HG02678 (cell line): ENCODE measurements around the gene PLCH1.

ENCODE experiments used
- ATAC-seq: cut with Tn5 transposase; IDR thresholded peaks from one replicate; pipeline ENCODE4 v1.9.1; 2021; ENCODE audit warnings: mild to moderate bottlenecking, moderate library complexity; ENCODE audit not compliant: unreplicated experiment

Gene PLCH1

DNA sequence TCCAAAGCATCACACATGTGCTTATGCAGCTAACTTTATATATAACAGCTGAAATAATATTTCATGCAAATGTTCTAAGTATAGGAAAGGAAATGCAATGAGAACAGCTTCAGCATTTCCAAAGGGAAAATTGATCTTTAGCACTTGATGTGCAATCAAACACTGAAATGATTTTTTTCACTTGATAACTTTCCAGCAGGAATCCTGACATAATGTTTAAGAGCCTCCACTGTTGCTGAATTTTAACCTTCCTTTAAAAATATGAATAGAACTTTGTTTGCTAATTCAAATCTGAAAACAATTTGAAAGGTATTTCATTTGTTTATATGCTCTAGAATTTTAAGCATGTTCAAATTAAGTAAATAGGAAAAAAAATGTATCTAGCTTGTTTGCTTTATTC lies 354.5 kb downstream of the PLCH1 start:
- ATAC-seq = no peak

DNA sequence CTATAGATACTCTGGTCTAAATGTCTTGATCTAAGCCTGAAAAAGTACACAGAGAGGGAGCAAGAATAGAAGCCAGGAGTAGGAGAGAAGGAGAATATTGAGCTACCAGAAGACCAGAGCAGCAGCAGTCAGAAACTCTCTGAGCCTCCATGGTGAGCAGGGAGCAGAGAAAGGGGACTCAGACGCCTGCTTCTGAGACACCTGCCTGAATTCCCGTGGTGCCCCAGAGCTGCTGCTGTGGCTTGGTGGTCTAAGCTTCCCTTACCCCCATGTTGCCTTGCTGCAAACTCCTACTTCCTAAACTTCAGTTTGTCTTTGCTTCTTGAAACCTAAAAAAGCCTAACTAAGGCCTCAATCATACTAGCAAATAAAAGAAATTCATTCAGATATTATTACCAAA lies 356.5 kb downstream of the PLCH1 start:
- no peak for ATAC-seq

DNA sequence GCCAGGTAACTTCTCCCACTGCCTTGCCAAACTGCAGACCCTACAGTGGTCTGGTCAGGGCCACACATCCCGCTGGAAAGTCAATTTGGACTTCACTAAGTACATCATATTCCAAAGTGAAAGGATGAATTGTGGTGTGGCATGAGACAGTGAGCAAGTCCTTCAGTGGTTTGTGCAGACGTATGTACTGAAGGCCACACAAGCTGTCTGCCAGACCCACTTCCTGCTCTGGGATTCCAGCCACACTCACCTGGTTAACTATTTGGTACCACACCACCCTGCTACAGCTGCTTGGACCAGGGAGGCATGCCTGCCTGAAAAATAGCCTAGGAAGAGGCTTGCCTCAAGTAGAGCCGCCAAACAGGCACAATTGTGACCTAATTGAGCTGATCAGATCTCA lies 357.3 kb downstream of the PLCH1 start:
- ATAC-seq = no peak

DNA sequence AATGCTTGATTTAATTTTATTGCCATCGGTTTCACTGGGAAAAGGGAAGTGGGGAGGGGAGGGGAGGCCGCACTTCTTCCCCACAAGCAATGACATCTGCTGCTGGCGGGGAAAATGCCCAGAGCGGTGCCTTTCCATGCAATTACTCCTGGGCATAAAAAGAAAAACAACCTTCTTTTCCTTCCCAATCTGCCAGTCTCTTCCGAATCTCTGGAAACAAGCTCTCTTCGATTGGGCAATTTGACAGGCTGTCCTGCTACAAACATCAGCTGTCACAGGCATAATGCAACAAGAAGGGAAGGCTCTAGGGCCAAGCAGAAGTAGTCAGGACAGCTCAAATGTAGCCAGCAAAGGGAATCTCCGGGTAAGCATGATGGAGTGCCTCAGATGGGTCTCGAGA lies 358.0 kb downstream of the PLCH1 start:
- no peak for ATAC-seq

DNA sequence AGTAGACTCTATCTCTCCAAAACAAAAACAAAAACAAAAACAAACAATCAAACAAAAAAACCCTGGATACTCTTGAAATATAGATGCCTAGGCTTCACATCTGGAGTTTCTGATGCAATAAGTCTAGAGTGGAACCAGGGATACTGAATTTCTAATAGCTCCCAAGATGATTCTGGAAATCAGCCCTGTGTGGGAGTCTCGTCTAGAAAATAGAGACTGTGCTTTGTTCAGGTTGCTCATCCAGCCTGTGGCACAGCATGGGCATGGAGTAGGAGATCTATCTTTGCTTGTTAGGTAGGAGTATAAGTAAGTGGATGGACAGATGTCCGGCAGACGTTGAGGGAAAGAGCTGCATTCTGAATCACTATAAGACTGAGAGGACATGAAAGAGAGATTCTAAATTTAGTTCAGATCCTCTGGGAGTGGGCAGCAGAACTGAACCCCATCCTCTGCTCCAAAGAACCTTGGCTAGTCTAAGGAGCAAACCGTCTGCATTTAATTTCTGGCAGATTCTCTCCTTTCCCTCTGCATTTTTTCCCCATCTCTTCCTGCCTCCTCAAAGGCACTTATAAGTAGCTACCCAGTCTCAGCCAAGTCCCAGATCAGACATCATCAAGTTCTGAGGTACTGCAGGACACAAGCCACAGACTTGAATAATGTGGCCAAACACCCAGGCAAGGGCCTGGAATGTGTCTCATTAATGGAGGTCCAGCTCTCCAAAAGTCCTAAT lies 358.8 kb downstream of the PLCH1 start:
- no peak for ATAC-seq

DNA sequence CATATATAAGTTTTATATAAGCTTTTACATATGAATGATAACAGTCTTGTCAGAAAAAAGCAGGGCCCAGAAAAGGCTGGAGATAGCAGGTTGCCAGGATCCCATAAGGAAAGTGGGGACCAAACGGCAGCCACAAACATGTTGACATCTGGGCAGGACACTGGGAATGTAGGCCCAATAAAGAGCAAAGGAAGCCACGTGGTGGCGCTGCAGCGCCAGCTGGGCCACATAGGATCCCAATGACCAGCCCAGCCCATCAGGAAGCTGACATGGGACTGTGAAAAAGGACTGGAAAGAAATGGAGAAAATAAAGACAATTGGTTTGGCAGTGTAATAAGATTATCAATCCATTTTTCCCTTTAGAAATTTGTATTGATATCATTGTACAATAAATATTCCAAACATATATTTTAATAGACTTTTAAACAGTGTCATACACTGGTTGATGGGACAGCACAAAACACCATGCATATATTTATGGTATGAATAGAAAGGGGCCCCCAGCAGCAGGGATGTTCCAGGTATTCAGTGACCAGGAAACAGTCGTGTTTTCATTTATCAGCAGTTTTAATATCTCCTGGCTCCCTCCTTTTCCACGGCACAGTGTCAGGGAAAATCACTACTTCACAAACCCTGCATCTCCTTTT lies 362.4 kb downstream of the PLCH1 start:
- peak; percentile 72 for ATAC-seq

DNA sequence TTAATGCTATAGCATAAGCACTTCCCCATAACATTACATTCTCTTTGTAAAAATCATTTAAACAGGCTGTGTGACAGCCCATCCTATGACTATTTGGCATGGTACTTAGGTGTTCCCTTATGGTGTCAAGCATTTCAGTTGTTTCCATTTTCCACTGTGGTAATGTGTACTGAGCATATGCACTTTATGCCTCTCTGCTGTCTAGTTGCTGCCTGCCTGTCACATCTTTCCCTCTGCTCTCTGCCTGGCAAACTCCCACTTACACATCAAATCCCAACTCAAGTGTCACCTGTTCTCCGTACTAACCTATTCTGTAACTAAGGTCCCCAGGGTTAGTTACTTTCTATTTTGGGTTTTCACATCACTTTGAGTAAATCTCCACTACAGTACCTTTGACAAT lies 367.0 kb downstream of the PLCH1 start:
- no peak for ATAC-seq

DNA sequence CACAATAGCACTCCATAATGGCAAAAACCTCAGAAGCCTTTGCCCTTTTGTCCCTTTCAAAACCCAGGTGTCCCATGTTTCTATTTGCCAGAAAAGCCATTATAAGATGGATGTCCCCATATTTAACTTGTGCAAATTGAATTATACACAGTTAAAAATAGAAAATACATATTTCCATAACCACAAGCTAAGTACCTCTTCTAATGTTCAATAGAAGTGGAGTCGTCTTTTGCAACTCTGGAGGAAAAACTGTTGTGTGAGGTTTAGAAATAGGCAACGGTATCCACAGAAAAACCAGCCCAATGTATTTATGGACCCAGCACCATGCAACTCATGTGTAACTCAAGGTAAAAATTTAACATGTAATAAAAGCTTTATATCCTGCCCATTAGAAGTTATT lies 367.8 kb downstream of the PLCH1 start:
- no peak for ATAC-seq

DNA sequence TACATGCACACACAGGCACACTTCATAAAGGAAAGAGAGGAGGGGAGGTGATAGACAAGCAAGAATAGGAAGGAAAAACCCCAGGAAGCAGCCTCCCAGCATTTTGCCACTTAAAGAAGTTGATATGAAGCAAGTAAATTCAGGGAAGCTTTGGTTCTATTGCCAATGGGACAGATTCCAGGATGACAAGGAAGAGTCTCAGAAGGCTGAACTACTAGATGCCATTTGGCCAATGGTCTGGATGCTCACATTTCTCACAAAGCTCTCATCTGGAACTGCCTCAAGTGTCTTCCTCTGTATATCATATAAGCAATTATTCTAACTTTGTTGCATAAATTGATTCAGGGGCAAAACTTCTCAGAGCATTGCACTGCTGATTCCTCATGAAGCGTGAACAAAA lies 372.6 kb downstream of the PLCH1 start:
- ATAC-seq = no peak

DNA sequence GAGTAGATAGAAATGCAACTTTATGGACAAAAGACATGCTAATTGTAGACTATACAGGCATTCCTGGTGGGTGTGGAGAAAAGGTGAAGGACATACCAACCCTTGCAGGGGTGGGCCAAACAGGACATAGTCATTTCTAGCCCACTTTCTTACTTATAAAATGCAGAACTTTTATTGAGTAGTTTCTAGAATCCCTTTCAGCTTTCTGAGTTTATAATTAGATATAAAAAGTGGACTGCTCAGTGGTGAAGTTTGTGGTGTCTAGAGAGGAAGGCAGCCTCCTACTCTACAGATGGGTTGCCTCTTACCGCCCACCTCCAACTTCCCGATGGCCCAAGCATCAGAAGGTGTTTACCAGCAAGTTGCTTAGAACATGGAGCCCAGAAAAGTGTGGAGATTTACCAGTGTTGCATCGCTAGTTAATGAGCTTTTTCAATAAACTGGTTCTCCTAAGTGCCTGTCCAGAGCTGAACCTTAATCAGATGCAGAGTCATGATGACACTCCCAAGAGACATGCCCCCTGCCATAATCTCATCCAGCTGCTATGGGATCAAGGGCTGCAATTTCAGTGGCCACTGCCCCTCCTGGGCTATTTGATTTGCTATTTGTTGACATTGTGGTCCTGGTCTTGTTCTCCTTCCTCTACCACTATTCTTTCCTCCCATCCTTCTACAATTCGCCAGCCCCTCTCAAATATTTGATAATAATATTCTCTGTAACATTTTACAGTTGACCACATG lies 373.9 kb downstream of the PLCH1 start:
- ATAC-seq = no peak

DNA sequence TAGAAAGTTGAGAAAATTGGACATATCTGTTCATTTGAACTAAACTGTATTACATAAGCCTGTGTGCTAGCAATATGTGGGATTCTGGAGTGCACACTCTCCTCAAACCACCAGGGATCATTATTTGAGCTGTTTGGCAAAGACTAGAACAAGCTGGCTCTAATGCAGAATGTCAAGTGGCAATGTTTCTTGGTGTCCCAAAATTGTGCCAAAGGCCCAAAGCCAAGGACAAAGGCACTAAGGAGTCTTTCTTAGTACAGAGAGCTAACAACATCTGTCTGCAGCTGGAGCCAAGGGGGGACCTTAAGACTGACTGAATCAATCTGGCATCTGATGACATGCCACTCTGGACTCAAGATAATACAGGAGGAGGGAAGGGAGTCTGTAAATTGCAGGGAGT lies 374.7 kb downstream of the PLCH1 start:
- ATAC-seq = no peak

DNA sequence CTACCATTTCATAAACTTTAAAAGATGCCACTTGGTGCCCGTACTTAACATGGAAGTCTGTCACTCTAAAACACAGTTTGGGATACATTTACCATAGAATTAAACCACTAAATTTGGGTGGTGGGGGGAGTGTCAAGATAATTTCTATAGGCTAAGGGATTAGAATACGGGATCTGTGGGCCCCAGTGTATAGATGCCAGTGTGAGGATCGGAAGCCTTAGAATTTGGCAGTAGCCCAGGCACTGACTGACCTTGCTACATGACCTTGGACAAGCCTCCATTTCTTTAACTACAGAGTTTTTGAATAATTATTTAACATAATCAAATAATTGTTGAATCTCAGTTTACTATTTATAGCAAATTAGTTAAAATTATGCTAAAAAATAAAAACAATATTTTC lies 375.1 kb downstream of the PLCH1 start:
- ATAC-seq = no peak

DNA sequence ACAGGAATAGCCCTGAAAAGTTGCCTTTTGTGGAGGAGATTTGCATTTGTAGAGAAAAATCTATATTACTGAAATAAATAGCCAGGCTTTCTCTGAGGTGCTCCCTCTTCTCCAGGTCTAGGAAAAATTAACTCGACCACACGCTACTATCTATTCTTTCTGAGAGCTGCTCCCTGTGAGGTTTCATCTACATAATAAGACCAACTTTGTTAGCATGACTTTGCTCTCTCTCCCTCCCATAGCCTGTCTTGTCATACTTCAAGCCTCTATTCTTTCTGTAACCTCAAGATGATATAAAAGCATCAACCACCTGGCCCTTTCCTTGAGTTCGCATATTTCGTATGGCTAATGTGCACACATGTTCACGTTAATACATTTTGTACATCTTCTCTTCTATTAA lies 375.6 kb downstream of the PLCH1 start:
- no peak for ATAC-seq

DNA sequence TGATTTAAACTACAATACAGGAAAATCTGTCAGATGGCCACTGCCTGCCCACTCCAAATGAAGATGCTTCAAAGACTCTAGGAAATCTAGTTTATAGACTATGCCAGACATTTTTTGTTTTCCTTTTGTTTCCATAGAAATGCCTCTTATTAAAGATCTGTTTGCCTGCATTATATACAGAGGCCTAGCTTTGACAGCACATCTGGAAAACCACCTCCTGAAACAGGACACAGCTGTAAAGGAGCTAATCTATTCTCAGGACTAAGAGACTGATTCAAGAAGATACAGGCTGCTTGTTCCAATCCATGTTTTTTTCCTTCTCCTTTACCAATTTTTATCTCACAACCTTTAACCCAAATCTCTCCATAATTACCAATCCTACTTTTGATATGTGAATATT lies 376.1 kb downstream of the PLCH1 start:
- no peak for ATAC-seq

DNA sequence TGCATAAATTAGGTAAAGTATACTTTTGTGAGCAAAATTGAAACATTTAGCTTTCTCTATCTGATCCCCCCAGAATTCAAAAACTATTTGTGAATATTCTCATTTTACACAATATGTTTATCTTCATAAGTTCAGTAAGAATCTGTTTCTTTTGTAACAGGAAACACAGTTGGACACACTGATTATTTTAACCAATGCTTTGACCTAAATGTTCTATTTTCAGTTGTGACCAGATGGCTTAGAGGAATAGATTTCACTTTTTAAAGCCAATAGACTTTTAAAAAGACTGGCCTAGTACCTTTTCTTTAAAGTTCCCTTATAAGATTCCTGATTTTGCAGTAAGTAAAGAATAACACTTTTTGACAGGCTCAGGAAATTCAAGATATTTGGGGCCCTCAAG lies 377.4 kb downstream of the PLCH1 start:
- ATAC-seq = no peak

DNA sequence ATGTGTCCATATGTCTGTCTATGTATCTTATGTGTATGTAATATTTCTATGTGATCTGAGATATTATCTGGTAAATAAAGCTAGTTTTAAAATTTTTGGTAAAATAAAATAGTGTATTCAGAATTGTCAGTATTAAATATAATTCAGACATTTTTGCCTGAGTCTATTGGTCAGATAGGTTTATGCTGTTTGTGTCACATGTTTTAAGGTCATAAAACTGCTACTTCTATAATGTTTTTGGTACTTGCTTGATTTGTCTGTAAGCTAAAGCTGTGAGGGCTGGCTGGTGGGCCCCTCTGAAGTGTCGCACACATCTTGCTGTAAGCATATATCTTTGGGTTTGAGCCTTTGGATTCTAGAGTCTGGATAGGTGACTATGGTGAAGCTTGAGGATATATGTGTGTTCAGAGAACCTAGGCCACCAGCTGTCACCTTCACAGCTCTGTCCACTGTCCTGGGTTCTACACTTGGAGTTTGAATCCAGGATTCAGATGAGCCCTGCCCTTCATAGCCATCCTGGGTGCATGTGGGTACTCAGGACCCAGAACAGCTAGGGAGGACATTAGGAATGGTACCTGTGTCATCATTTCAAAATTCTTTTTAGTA lies 379.6 kb downstream of the PLCH1 start:
- ATAC-seq = no peak

DNA sequence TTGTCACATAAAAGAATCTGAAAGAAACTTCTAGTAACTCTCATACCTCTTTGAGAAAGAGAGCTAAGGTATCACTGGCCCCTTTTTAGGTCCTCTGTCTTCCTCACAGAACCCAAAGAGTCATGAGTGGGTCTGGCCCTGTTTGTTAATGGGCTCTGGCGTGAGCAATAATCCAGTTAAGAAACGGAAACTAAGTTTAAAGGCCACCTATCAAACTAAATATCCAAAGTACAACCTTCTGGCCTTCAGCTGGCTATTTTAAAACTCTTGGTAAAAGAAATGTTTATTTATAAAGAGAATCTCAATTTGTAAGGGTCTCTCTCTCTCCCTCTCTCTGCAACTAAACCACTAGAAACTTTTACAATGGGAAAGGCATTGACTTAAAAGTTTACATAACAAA lies 380.4 kb downstream of the PLCH1 start:
- no peak for ATAC-seq

DNA sequence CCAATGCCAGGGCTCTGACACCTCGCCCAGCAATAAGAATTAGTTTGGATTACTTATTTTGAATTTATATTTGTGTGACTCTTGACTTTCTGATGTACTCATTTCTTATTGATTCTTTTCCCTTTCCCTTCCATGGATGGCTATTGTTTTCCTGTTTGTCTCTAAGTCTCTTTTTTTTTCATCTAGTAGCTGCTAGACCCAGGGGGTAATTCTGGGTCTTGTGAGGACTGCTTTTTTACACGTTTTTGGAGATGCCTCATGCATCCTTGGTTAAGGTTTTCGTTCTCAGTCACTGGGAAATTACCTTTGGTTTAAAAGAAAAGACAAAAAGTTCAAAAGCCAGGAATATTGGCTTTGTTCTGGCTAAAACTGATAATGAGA lies 381.2 kb downstream of the PLCH1 start:
- no peak for ATAC-seq

DNA sequence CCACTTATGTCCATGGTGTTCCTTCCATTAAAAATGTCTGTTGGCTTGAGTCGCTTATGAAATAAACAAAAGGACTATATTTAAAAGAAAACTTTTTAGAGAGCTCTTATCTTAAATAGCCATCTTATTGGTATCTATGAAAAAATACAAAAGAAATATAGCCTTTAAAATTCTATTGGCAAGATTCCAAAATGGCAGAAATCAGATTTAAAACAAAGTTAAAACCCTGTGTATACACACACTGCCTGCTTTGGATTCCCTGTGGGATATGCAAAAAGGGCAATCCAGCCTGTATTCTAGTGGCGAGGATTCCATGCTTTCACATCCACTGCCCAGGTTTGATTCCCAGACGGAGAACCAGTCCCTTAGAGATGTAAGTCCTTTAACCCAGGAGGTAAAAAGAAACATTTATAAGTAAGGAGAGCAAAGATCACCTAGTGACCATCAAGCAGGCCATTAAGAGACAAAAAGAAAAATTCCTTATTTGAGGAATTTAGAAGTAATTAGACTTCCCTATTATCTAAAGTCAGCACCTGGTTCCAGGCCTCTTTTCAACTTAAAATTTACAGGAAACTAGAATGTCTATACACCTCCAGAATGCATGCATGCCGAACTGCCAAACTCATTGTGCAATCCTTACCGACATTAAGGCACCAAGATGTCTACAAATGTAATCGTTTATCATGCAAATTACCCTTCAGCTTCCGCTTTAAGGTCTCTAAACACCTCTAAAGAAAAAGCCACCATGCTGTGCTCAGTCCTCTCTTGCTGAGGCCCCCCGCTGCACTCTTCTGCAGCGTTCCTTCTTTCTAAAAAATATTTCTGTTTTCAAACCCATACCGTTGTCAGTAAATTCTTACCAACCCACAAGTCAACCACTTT lies 381.8 kb downstream of the PLCH1 start:
- no peak for ATAC-seq

DNA sequence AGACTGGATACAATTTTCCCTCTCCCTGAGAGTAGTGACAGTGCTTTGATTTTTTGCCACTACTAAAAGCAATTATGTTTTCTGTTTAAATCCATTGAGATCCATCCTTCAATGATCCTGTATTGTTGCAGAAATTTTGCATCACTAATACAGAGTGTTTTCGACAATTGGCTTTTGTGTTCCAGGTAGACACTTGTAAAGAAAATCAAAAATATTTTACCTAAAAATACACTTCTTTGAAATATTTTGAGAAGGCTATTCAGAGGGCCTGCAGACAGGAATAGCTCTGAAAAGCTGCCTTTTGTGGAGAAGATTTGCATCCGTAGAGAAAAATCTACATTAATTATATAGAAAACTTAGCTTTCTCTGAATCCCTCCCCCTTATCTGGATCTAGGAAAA lies 384.6 kb downstream of the PLCH1 start:
- no peak for ATAC-seq
